Thoracic aorta (tissue), 2 donors: ENCODE results near the gene SEL1L3. TPM values are rescaled to one million over a fixed set of nuclear protein-coding genes. Genes with fewer than 3 reads are reported as not detected.

Experiments used
- ATAC-seq: fragments of 150-250 bp; one replicate; pipeline ENCODE4 v1.8.0; 2017; ENCODE audit warnings: low read depth; ENCODE audit not compliant: insufficient number of reproducible peaks, low FRiP score
- DNase-seq: peaks from one replicate; pipeline ENCODE4 v3.0.0-alpha.2; 2020; ENCODE audit warnings: low spot score
- H3K27ac ChIP-seq, 2 donors: fragments of 200-600 bp; sonication (generic); 1 replicate in 1 of 2; 2 replicates in 1 of 2; pipeline ENCODE4 v1.5.1; 2016; ENCODE audit warnings: mild to moderate bottlenecking in 2 of 2, moderate library complexity in 2 of 2
- H3K27me3 ChIP-seq: fragments of 200-600 bp; sonication (generic); replicated peaks from 2 replicates; pipeline ENCODE4 v1.6.0; 2016; ENCODE audit warnings: mild to moderate bottlenecking; ENCODE audit not compliant: insufficient read depth
- H3K36me3 ChIP-seq: fragments of 200-600 bp; sonication (generic); one replicate; pipeline ENCODE4 v1.5.1; 2016
- H3K4me1 ChIP-seq, 2 donors: fragments of 200-600 bp; sonication (generic); 1 replicate in 1 of 2; 2 replicates in 1 of 2; pipeline versions ENCODE4 v1.5.1 to v1.6.0; 2016; ENCODE audit warnings: low read depth in 2 of 2, mild to moderate bottlenecking in 1 of 2; ENCODE audit not compliant: control insufficient read depth in 1 of 2
- H3K4me3 ChIP-seq: fragments of 200-600 bp; sonication (generic); 2 replicates; pipeline ENCODE4 v1.5.1; 2016; ENCODE audit warnings: mild to moderate bottlenecking
- H3K9me3 ChIP-seq: fragments of 200-600 bp; sonication (generic); 2 replicates; pipeline ENCODE4 v1.5.1; 2016
- total RNA-seq, 2 donors: library from RNA; depleted of rRNA; stranded (reverse); fragments of >200 nt; gene quantifications; one replicate each; pipeline versions ENCODE4 v1.1.0 to v1.2.3, GENCODE V29; 2016
- TF ChIP-seq, protein P1 (sequence below): fragments of 200-600 bp; sonication (generic); IDR thresholded peaks from one replicate; pipeline ENCODE4 v1.5.1; 2019; ENCODE audit warnings: antibody characterized with exemption

SEL1L3 gene
- total RNA-seq, 2 donors from 2014 or later = 9.9 to 34.8 TPM

- no peak for ATAC-seq
- no peak for DNase-seq
- H3K36me3 ChIP-seq = no peaks in the 10 kb centered on the region
- no peak overlapping the region for H3K27ac ChIP-seq
- H3K9me3 ChIP-seq = no peaks in the 10 kb centered on the region
- no peak overlapping the region for H3K4me3 ChIP-seq
- TF ChIP-seq, protein P1, sequence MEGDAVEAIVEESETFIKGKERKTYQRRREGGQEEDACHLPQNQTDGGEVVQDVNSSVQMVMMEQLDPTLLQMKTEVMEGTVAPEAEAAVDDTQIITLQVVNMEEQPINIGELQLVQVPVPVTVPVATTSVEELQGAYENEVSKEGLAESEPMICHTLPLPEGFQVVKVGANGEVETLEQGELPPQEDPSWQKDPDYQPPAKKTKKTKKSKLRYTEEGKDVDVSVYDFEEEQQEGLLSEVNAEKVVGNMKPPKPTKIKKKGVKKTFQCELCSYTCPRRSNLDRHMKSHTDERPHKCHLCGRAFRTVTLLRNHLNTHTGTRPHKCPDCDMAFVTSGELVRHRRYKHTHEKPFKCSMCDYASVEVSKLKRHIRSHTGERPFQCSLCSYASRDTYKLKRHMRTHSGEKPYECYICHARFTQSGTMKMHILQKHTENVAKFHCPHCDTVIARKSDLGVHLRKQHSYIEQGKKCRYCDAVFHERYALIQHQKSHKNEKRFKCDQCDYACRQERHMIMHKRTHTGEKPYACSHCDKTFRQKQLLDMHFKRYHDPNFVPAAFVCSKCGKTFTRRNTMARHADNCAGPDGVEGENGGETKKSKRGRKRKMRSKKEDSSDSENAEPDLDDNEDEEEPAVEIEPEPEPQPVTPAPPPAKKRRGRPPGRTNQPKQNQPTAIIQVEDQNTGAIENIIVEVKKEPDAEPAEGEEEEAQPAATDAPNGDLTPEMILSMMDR = no peak
- no peaks in the 10 kb centered on the region for H3K27me3 ChIP-seq
- H3K4me1 ChIP-seq = no peaks in the 10 kb centered on the region
Measured at GRCh38 chr4:25879587-25879986, 16.8 kb upstream of the SEL1L3 start.

GRCh38 chr4:25879091-25879584, 16.4 kb upstream of the SEL1L3 start:
- DNase-seq = no peak
- H3K36me3 ChIP-seq = no peaks in the 10 kb centered on the region
- no peaks in the 10 kb centered on the region for H3K4me1 ChIP-seq
- no peak overlapping the region for H3K27ac ChIP-seq
- TF ChIP-seq, protein P1 = no peak
- no peaks in the 10 kb centered on the region for H3K27me3 ChIP-seq
- H3K4me3 ChIP-seq = no peak overlapping the region
- no peaks in the 10 kb centered on the region for H3K9me3 ChIP-seq
- no peak for ATAC-seq

DNA sequence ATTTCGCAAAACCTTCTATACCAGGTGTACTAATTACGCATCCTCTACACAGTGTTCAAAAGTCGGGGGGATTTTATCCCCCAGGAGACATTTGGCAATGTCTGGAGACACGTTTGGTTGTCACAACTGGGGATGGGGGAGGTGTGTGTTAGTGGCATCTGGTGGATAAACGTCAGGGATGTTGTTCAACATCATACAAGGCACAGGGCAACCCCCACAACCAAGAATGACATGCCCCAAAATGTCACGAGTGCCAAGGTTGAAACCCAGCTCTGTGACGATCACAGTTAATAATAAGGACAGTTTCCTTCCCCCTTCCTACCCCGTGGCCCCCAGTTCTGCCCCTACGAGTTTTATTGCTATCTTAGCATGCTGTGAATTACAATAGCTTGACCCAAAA, 15.9 kb upstream of the SEL1L3 start:
- Histone ChIP-seq H3K4me3 (no peak overlapping the region), H3K4me1 (no peaks in the 10 kb centered on the region), H3K27ac (no peak overlapping the region), H3K9me3 (no peaks in the 10 kb centered on the region), H3K36me3 (no peaks in the 10 kb centered on the region), H3K27me3 (no peaks in the 10 kb centered on the region)
- DNase-seq (no peak), ATAC-seq (no peak)
- TF ChIP-seq, protein P1 = no peak

DNA sequence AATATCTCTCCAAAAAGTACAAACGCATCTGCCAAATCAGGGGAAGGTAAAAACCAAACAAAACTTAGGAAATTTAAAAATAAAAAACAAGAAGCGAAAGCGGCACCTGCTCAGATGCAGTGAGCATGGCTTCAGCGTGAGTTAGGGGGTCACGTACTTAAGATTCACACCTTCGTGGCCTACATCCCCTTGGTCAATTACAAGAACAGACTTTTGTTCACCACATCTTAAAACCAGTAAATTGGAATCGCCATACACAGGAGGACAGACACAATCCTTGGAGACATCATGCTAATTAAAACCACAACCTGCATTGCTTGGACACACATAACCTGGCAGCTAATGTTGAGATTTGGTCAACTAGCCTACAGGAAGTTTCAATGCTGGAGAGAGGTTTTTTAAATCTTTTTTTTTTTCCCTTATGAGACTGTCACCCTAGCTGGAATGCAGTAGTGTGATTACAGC, 12.5 kb upstream of the SEL1L3 start:
- ATAC-seq (no peak), DNase-seq (no peak)
- no peak overlapping the region for H3K4me3 ChIP-seq
- H3K27me3 ChIP-seq = no peaks in the 10 kb centered on the region
- no peaks in the 10 kb centered on the region for H3K9me3 ChIP-seq
- no peaks in the 10 kb centered on the region for H3K36me3 ChIP-seq
- H3K27ac ChIP-seq = no peak overlapping the region
- H3K4me1 ChIP-seq = no peaks in the 10 kb centered on the region
- TF ChIP-seq, protein P1 = no peak

DNA sequence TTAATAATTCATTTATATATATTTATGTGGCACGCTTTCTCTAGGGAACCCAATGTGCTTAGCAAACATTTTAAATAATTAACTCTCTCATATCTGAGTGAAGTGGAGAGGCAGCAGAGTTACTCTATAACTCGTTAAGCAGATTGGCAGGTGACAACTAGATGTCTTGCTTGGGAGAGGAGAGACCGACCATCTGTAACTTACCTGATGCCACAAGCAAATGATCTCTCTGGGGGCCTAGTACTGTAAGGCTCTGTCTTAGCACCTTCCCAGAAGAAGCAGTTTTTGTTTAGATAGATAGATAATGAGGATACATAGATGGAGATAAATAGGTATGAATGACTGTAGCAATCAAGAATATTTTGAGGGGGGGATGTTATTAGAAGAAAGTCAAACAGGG, 11.9 kb upstream of the SEL1L3 start:
- TF ChIP-seq, protein P1 = no peak
- no peaks in the 10 kb centered on the region for H3K9me3 ChIP-seq
- H3K4me1 ChIP-seq = no peaks in the 10 kb centered on the region
- no peaks in the 10 kb centered on the region for H3K27me3 ChIP-seq
- ATAC-seq (no peak), DNase-seq (no peak)
- H3K27ac ChIP-seq = no peak overlapping the region
- H3K36me3 ChIP-seq = no peaks in the 10 kb centered on the region
- H3K4me3 ChIP-seq = no peak overlapping the region
